ENCODE results near the gene SHROOM3.

DNA sequence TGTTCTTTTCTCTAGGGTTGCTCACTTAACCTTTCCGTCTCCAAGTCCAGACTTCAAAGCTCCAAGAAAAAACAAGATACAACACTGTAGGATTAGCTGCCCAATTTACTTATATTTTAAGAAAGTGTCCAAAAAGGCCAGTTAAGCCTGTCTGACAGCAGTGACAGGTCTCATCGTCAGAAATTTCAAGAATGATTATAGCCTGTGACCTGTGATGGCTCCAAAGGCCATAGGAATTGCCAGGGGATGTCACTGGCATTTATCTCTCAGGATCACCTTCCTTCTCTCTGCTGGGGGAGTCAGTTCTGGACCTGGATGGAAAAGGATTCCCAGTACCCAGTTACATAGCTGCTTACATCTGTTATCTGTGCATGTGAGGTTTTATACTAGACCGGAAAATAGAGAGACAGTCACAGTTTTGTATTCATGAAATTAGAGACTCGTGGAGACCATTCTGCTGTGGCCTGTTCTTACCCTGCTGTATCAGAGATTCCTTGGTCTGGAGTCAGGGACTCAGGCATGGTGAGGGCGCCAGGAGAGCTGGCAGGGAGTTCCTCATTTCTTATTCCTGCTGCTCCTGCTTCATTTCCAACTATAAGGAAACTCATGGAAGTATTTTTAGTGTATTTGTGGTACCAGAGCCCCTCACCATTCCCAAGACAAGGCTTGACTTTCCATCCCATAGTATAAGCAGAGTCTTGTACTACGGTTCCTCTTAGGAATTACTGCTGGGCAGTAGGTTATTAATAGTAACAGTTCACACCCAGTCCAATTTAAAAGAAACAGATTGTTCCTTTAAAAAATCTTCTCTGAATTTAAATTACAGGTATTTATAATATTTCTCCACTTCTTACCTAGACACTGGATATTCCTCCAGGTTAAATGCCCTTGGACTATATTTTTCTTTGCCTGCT lies 220.8 kb downstream of the SHROOM3 start:
- TF ChIP-seq JUNB (IDR thresholded peaks at IDR 0.05; ENCODE audit: unreplicated experiment) = no peak
- TF ChIP-seq, protein P1, sequence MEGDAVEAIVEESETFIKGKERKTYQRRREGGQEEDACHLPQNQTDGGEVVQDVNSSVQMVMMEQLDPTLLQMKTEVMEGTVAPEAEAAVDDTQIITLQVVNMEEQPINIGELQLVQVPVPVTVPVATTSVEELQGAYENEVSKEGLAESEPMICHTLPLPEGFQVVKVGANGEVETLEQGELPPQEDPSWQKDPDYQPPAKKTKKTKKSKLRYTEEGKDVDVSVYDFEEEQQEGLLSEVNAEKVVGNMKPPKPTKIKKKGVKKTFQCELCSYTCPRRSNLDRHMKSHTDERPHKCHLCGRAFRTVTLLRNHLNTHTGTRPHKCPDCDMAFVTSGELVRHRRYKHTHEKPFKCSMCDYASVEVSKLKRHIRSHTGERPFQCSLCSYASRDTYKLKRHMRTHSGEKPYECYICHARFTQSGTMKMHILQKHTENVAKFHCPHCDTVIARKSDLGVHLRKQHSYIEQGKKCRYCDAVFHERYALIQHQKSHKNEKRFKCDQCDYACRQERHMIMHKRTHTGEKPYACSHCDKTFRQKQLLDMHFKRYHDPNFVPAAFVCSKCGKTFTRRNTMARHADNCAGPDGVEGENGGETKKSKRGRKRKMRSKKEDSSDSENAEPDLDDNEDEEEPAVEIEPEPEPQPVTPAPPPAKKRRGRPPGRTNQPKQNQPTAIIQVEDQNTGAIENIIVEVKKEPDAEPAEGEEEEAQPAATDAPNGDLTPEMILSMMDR (conservative IDR thresholded peaks at IDR 0.05; ENCODE audit: low read depth in 2 of 2) = no peak
- TF ChIP-seq POLR2AphosphoS5 (IDR thresholded peaks at IDR 0.05; ENCODE audit: low read depth) = no peak
- no peak for TF ChIP-seq EZH2 (IDR thresholded peaks at IDR 0.05; ENCODE audit: low read depth, unreplicated experiment)
- TF ChIP-seq, protein P2, sequence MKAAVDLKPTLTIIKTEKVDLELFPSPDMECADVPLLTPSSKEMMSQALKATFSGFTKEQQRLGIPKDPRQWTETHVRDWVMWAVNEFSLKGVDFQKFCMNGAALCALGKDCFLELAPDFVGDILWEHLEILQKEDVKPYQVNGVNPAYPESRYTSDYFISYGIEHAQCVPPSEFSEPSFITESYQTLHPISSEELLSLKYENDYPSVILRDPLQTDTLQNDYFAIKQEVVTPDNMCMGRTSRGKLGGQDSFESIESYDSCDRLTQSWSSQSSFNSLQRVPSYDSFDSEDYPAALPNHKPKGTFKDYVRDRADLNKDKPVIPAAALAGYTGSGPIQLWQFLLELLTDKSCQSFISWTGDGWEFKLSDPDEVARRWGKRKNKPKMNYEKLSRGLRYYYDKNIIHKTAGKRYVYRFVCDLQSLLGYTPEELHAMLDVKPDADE (IDR thresholded peaks at IDR 0.05) = no peak
- no peak for TF ChIP-seq EZH2phosphoT487 (IDR thresholded peaks at IDR 0.05; ENCODE audit: unreplicated experiment)
- TF ChIP-seq, protein P3, sequence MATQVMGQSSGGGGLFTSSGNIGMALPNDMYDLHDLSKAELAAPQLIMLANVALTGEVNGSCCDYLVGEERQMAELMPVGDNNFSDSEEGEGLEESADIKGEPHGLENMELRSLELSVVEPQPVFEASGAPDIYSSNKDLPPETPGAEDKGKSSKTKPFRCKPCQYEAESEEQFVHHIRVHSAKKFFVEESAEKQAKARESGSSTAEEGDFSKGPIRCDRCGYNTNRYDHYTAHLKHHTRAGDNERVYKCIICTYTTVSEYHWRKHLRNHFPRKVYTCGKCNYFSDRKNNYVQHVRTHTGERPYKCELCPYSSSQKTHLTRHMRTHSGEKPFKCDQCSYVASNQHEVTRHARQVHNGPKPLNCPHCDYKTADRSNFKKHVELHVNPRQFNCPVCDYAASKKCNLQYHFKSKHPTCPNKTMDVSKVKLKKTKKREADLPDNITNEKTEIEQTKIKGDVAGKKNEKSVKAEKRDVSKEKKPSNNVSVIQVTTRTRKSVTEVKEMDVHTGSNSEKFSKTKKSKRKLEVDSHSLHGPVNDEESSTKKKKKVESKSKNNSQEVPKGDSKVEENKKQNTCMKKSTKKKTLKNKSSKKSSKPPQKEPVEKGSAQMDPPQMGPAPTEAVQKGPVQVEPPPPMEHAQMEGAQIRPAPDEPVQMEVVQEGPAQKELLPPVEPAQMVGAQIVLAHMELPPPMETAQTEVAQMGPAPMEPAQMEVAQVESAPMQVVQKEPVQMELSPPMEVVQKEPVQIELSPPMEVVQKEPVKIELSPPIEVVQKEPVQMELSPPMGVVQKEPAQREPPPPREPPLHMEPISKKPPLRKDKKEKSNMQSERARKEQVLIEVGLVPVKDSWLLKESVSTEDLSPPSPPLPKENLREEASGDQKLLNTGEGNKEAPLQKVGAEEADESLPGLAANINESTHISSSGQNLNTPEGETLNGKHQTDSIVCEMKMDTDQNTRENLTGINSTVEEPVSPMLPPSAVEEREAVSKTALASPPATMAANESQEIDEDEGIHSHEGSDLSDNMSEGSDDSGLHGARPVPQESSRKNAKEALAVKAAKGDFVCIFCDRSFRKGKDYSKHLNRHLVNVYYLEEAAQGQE (IDR thresholded peaks at IDR 0.05; ENCODE audit: unreplicated experiment) = no peak

Data from GM23338 (cell line).